GM23338 (cell line): ENCODE measurements around the gene POLR1A.

Experiments used
- CREB1 ChIP-seq: fragments of 250-450 bp; sonication (Bioruptor Pico); IDR thresholded peaks from 2 replicates; pipeline ENCODE4 v1.5.0; 2020; ENCODE audit warnings: low read depth, mild to moderate bottlenecking, moderate library complexity
- CTCF ChIP-seq, 2 experiments: fragments of 200-600 bp in 1 of 2; sonication (generic) in 1 of 2; conservative IDR thresholded peaks; 2 replicates each; pipeline versions ENCODE4 v1.5.1 to v1.6.1; 2016 to 2017; ENCODE audit warnings: antibody characterized with exemption in 2 of 2, low read depth in 2 of 2, mild to moderate bottlenecking in 2 of 2, moderate library complexity in 1 of 2
- ETS1 ChIP-seq: IDR thresholded peaks from 2 replicates; pipeline ENCODE4 v1.6.1; 2016; ENCODE audit warnings: antibody characterized with exemption
- EZH2 ChIP-seq: fragments of 200-600 bp; sonication (generic); IDR thresholded peaks from one replicate; pipeline ENCODE4 v1.8.0; 2017; ENCODE audit warnings: antibody characterized with exemption, mild to moderate bottlenecking, low read depth; ENCODE audit not compliant: unreplicated experiment
- JUNB ChIP-seq: IDR thresholded peaks from one replicate; pipeline ENCODE4 v1.6.1; 2016; ENCODE audit warnings: antibody characterized with exemption; ENCODE audit not compliant: unreplicated experiment
- POLR2AphosphoS5 ChIP-seq: IDR thresholded peaks from 2 replicates; pipeline ENCODE4 v1.6.1; 2016; ENCODE audit warnings: antibody characterized with exemption, low read depth
- REST ChIP-seq: IDR thresholded peaks from one replicate; pipeline ENCODE4 v1.6.1; 2018; ENCODE audit warnings: antibody characterized with exemption; ENCODE audit not compliant: unreplicated experiment

GRCh38 chr2:86037141-86037794 is 68.4 kb downstream of the POLR1A start:
- no peak for TF ChIP-seq CTCF (conservative IDR thresholded peaks at IDR 0.05; ENCODE audit: low read depth in 2 of 2)
- no peak for TF ChIP-seq EZH2
- TF ChIP-seq POLR2AphosphoS5: no peak
- no peak for TF ChIP-seq JUNB
- TF ChIP-seq REST: no peak
- no peak for TF ChIP-seq ETS1
- no peak for TF ChIP-seq CREB1 (CRISPR knock-in tag)
